ENCODE measurements around the gene UNC5C.

UNC5C gene

DNA sequence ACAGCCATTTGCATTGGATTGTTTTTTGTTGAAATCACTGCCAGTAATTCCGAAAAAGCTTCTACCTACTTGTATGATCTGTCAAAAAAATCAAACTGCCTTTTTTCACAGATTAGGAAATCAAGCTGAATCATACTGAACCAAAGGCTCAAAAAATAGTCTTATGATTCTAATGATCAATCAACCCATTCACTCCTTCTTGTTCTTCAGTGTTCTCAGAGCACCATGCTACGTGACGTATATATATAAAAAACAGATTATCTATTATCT lies 187.1 kb downstream of the UNC5C start:
- TF ChIP-seq, protein P1, sequence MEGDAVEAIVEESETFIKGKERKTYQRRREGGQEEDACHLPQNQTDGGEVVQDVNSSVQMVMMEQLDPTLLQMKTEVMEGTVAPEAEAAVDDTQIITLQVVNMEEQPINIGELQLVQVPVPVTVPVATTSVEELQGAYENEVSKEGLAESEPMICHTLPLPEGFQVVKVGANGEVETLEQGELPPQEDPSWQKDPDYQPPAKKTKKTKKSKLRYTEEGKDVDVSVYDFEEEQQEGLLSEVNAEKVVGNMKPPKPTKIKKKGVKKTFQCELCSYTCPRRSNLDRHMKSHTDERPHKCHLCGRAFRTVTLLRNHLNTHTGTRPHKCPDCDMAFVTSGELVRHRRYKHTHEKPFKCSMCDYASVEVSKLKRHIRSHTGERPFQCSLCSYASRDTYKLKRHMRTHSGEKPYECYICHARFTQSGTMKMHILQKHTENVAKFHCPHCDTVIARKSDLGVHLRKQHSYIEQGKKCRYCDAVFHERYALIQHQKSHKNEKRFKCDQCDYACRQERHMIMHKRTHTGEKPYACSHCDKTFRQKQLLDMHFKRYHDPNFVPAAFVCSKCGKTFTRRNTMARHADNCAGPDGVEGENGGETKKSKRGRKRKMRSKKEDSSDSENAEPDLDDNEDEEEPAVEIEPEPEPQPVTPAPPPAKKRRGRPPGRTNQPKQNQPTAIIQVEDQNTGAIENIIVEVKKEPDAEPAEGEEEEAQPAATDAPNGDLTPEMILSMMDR (IDR thresholded peaks at IDR 0.05; ENCODE audit: borderline replicate concordance, insufficient read depth, low read depth, low read length): no peak
- no peak overlapping the region for H3K4me3 ChIP-seq (ENCODE audit: low read depth, low read length)

DNA sequence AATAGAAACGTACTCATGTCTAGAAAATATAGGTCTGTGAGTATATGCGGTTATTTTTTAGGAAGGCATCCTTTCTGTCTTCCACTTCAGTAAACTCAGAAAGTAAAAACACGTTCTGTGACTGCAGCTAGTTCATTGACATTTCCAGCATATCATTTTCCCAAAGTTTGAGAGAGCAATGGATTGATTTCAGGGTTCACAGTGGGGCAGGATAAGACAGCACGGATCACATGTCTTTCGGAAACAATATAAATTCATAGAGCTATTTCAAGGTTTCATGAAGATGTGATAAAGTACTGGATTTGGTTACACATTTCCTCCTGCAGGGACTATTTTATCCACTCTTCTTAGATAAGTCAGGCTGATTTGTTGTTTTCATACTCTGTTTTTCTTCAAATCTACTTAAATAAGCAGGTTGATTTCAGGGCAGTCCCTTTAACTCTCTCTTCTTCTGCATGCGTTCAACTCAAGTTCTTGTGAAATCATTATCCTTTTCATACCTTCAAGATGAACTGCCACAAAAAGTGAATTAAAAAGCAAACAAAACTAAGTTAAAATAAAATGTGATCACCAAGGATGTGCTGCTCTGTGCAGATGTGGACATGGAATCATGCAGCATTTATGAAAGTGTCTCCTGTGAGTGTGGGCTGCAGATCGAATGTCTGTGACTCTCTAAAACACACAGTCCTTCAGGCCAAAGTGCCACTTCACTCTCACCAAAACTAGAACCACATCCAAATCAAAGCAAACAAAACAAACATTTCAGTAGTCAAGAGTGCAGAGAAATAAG lies 187.7 kb downstream of the UNC5C start:
- TF ChIP-seq, protein P1 (IDR thresholded peaks at IDR 0.05; ENCODE audit: borderline replicate concordance, insufficient read depth, low read depth, low read length): no peak
- no peak overlapping the region for H3K4me3 ChIP-seq (ENCODE audit: low read depth, low read length)

DNA sequence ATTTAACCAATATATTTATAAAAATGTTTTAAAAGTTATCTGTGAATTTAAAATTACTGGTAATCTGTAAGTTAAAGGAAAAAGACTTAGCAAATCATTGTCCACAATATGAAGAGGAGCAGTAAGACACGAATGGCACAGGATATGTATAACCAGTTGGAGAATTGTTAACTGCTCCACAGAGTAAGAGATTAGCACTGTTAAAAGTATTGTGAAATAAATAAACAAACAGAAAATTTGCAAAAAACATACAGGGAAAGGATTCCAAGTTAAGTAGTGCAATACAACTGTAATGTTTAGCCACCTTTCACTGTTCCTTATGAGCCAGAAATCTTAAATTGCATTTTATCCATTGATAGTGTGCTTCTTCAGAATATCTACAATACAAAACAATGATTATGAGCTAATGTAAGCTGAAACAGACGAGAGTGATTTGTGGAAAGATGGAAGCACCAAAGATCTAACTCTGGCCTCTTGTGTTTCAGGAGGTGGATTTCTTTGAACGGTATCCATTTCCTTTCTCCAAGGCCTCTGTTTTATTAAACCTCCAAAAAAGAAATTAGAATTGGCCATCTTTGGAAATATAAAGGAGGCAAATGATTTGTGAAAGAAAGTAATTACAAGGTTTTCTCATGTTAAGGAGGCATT lies 188.4 kb downstream of the UNC5C start:
- TF ChIP-seq, protein P1 (IDR thresholded peaks at IDR 0.05; ENCODE audit: borderline replicate concordance, insufficient read depth, low read depth, low read length): no peak
- no peak overlapping the region for H3K4me3 ChIP-seq (ENCODE audit: low read depth, low read length)

DNA sequence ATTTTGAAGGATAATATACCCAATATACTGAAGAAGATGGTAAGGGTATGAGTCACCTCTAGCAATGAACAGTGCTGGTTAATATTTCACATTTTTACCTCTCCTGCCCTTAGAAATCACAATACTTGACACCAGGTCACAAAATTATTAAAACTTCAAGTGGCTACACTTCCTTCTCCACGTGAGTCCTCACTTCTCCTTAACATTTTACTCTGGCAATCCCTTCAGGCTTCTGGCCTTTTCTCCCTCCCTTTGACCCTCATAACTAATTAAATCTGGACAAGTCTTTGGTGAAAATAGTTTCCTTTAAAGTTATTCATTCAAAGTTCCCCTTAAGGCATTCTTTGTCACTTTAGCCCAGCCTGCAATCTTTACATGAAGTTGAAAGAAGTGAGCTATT lies 190.4 kb downstream of the UNC5C start:
- no peak overlapping the region for H3K4me3 ChIP-seq (ENCODE audit: low read depth, low read length)
- TF ChIP-seq, protein P1 (IDR thresholded peaks at IDR 0.05; ENCODE audit: borderline replicate concordance, insufficient read depth, low read depth, low read length): no peak

DNA sequence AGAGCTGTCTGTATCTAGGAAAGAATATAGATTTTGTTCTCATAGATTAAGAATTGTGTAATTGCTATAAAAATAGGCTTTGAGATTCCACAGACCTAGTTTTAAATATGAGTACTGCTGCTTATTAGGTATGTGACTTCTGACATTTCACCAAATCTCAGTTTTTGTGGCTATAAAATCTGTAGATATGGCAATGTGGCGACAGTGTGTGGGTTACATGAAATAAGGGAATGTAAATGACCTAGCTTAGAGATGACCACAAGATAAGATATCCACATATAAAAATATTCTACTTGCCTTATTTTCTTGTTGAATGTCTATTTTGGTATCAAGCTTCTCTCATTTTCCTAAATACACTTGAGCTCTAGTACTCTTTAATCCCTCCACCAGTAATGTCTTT lies 193.8 kb downstream of the UNC5C start:
- H3K4me3 ChIP-seq (ENCODE audit: low read depth, low read length): no peak overlapping the region
- TF ChIP-seq, protein P1 (IDR thresholded peaks at IDR 0.05; ENCODE audit: borderline replicate concordance, insufficient read depth, low read depth, low read length): no peak

DNA sequence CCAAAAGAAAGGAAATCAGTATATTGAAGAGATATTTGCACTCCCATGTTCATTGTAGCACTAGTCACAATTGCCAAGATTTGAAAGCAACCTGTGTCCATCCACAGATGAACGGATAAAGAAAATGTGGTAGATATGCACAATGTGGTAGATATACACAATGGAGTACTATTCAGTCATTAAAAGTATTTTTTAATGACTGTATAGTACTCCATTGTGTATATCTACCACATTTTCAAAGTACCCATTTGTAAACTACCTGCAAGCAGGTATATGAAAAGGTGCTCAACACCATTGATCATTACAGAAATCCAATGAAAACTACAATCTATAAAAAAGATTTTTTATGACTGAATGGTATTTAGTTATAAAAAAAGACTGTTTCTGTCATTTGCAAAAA lies 200.4 kb downstream of the UNC5C start:
- H3K4me3 ChIP-seq (ENCODE audit: low read depth, low read length): no peak overlapping the region
- TF ChIP-seq, protein P1 (IDR thresholded peaks at IDR 0.05; ENCODE audit: borderline replicate concordance, insufficient read depth, low read depth, low read length): no peak

DNA sequence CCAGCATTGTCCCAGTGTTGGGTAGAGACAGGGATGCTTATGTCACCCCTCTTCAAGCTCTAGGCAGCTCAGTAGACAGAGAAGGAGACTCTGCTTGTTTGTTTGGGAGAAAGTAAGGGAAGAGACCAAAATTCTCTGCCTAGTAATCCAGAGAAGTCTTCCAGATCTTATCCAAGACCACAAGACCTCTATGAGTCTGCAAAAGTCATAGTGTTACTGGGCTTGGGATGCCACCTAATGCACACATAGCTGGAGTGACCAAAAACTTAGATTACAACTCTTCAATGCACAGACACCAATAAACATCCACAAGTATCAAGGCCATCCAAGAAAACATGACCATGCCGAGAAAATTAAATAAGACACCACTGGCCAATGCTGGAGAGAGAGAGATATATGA lies 205.5 kb downstream of the UNC5C start:
- no peak overlapping the region for H3K4me3 ChIP-seq (ENCODE audit: low read depth, low read length)
- TF ChIP-seq, protein P1 (IDR thresholded peaks at IDR 0.05; ENCODE audit: borderline replicate concordance, insufficient read depth, low read depth, low read length): no peak
